Stimulated activated CD4-positive, alpha-beta T cell treated with anti-CD3 and anti-CD28 coated beads, Interleukin-15, amount 100 ng/mL, for 24 hours (primary cell): Measurements from ENCODE around the gene SERPINA6.
"Not testable (repeated sequence)": the region's sequence is repeated elsewhere in the genome, so short reads cannot be mapped to it uniquely, and the experiment has no call there.

Experiments used
- DNase-seq: peaks from one replicate; pipeline ENCODE4 v3.0.0-alpha.2; 2020

The SERPINA6 gene

GRCh38 chr14:94291906-94292525 is 31.1 kb downstream of the SERPINA6 start:
- DNase-seq: no peak

DNA sequence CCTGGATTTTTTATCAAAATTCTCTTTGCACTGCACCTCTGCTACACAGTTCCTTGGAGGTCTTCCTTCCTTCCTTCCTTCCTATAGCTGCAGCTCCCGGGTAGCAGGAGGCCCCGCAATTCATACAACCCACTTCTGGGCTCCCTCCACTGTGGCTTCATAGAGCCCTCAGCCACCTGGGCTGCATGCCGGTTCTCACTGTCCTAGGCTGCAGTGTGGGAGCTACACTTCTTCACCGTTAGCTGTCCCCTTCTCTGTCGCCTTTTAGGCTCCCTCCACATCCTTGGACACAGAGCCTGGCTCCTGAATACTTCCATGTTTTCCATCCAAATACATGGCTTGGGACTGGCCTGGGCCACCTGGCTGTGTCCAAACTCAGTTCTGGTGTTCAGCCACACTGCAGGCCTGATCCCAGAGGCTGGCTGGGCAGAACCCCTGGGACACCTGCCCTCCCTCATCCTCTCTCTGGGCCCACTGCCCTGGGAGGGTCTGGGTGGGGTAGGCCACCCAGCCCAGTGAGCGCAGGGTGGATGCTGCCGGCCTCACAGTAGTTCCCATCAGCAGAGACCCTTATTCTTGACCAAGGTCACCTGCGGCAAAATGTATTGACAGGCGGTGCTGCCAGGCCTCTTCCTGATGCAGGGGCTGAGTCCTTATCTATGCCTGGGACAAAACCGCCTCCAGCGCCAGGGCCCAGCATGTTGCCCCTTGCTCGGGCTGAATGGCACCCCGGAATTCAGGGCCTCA is 31.8 kb downstream of the SERPINA6 start:
- DNase-seq: no peak

DNA sequence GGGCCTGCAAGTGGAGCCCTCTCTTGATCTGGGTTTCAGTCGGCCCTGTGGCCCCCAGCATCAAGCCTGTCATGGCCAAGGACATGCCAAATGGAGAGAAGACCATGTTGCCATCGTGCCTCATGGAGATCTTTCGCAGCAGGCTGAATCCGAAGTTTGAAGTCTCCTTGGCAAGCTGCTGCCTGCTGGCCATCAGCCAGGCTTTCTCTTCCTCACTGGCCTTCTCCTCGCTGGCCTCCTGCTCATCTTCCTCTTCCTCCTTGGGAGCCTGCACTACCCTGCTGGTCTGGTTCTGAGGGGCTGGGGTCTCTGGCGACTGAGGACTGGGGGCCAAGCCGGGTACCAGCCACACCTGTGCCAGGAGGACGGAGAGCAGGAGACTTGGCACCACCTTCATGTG is 32.9 kb downstream of the SERPINA6 start:
- no peak for DNase-seq

DNA sequence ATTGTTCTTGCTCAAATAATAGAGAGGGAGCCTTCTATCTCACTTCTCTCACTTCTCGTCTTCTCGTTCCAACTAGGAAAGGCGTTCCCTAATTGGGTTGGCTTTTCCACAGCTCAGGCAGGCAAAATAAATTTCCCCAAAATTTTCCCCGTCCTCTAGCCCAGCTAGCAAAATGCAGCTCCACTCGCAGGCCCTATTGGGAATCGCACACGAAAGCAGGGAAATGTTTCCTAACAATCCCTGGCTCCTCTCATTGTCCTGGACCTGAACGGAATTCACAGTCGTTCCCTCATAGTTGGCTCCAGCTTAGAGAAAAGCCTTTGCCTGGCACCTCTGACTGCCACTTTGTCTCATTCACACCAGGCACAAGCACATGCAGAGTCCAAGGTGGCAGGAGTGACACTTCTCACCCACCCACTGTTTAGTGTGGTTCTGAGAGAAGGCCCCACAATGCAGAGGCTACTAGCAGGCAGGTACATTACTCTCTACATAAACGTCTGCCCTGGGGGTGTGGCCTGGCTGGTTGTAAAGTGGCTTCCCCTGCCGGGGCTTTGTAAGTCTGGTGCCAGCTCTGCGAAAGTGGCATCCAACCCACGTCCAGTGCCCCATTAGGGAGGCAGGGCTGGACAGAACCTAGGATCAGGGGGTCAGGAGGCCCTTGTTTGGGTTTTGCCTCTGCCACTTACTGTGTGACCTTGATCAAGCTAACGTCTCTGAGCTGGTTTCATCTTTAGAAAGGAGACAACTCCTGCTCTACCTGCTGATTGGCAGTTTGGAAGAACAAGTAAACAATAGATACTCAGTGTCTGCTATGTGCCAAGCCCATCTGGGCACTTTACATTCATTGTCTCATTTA is 34.3 kb downstream of the SERPINA6 start:
- no peak for DNase-seq

- DNase-seq: no peak
Observed at GRCh38 chr14:94285158-94285557, 38.0 kb downstream of the SERPINA6 start.

- no peak for DNase-seq
Observed at GRCh38 chr14:94284221-94284620, 38.9 kb downstream of the SERPINA6 start.

DNA sequence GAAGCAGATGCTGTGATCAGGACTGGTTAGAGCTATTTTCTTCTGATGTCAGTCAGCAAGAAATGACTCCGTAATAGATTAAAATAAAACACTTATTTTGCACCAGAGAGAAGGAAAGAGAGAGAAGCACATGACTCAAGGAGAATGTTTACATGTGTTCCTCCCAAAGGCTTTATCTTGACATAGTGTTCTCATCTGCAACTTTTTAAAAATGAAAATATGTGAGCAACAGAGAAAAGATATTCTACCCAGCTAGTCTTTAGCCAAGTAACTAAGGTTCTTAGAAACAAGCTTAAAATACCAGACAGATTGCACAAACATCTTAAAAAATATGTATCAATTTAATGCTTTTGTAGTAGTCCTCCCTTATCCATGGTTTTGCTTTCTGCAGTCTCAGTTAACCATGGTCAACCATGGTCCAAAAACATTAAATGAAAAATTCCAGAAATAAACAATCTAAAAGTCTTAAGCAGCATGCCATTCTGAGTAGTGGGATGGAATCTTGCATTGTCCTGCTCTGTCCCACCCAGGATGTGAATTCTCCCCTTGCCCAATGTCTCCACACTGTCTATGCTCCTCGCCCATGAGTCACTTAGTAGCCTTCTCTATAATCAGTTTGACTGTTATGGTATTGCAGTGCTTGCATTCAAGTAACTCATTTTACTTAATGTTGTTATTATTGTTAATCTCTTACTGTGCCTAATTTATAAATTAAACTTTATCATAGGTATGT is 40.0 kb downstream of the SERPINA6 start:
- DNase-seq: no peak

GRCh38 chr14:94278731-94279130 is 44.4 kb downstream of the SERPINA6 start:
- DNase-seq: no peak

- not testable (repeated sequence) for DNase-seq
Observed at GRCh38 chr14:94276898-94277561, 46.1 kb downstream of the SERPINA6 start.

DNA sequence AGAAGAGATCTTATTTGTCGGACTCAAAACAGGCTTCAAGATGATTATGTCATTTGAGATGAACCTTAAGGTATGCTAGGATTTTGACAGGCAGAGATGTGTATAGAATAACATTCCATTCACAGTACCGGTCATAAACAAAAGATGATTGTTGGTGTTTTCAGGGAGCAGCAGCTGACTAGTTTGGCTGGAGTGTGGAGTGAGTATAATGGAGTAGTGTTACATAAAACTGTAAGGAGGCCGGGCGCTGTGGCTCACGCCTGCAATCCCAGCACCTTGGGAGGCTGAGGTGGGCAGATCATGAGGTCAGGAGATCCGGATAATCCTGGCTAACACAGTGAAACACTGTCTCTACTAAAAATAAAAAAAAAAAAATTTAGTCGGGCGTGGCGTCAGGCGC is 54.0 kb downstream of the SERPINA6 start:
- DNase-seq: no peak

- not testable (repeated sequence) for DNase-seq
Observed at GRCh38 chr14:94268582-94268981, 54.6 kb downstream of the SERPINA6 start.

DNA sequence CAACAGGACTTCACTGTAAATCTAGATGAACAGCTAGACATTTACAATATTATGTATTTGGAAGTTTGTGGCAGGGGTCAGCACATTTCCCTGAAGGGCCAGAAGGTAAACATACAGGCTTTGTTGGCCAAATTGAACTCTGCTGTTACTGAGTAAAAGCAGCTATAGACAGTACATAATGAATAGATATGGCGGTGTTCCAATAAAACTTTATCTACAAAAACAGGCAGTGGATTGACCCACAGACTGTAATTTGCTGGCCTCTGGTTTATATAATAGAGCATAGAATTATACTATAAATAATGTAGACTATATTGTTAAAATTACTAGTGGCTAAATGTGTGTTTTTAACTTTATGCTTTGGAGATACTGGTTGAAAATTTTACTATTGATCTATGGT is 55.8 kb downstream of the SERPINA6 start:
- DNase-seq: no peak

DNA sequence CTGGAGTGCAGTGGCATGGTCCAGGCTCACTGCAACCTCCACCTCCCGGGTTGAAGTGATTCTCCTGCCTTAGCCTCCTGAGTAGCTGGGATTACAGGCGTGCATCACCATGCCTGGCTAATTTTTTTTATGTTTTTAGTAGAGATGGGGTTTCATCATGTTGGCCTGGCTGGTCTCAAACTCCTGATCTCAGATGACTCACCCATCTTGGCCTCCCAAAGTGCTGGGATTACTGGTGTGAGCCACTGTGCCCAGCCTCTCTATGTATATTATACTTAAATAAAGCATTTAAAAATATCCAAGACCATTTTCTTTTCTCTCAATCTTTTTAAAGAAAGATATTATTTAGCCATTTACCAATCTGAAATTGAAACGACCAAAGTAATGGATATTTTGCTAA is 58.9 kb downstream of the SERPINA6 start:
- DNase-seq: not testable (repeated sequence)
